Measurements from ENCODE around the gene ITPRID2.
"Not testable (repeated sequence)": the region's sequence is repeated elsewhere in the genome, so short reads cannot be mapped to it uniquely, and the experiment has no call there.

The ITPRID2 gene

DNA sequence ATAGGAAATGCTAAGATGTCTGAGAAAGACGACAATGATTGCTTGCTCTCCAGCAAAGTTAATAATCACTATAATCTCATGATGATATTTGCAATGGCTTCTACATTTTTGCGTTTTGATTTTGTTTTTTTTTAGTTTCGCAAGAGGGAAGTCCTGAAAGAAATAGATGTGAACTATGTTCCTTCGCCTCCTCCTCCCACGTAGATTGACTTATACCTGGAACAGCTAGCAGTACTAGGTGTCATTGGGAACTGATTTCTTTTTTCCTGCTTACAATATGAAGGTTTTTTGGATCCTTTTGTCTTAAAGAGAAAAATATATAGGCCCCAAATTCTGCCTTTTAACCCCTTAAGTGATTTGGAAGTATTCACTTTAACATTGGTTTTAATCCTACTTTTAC is 26.7 kb downstream of the ITPRID2 start:
- no peak for DNase-seq

- DNase-seq, result no peak
These were observed 31.6 kb downstream of the ITPRID2 start for GRCh38 chr2:181923121-181923520.

DNA sequence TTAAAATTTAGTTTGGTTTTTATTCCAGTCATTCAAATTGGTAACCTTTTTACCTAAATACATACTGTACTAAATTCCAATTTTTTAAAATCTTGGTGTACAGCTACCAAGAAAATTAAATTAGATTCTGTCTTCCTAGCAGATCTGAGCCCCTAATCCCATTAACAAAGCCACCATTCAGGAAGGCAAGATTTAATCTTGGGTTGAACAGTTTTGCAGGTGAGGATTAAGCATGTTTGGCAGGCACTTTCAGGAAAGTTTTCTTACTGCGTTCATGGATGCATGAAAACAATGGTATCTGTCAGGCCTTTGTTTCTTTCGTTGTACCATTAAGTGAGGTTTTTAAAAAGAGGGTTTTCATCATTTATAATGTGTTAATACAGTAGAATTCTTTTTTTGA is 32.8 kb downstream of the ITPRID2 start:
- DNase-seq, result no peak

DNA sequence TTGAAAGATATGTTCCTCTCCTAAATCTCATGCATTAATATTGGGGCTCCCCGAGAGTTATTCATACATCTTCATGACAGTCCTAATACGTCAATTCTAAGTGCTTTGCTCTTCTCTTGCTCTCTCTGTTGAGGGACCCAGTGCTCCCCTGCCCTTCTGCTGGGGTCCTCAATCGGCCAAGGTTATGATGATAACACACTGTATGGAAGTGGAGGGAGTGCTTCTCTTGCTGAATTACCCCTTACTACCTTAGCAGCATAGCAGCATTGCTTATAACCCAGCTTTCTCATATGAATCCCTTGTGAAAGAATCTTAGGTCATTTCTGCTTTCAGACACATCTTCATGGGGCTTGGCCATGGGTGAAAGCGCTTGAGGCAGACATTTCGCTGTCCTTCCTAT is 43.2 kb downstream of the ITPRID2 start:
- DNase-seq, result no peak

GRCh38 chr2:181937473-181937872 is 45.9 kb downstream of the ITPRID2 start:
- DNase-seq, result no peak

- DNase-seq, result no peak
These were observed 52.0 kb downstream of the ITPRID2 start for GRCh38 chr2:181943411-181944124.

- DNase-seq, result no peak
These were observed 52.8 kb downstream of the ITPRID2 start for GRCh38 chr2:181944164-181944913.

- no peak for DNase-seq
These were observed 53.4 kb downstream of the ITPRID2 start for GRCh38 chr2:181944914-181945291.

GRCh38 chr2:181946444-181947127 is 55.1 kb downstream of the ITPRID2 start:
- no peak for DNase-seq

DNA sequence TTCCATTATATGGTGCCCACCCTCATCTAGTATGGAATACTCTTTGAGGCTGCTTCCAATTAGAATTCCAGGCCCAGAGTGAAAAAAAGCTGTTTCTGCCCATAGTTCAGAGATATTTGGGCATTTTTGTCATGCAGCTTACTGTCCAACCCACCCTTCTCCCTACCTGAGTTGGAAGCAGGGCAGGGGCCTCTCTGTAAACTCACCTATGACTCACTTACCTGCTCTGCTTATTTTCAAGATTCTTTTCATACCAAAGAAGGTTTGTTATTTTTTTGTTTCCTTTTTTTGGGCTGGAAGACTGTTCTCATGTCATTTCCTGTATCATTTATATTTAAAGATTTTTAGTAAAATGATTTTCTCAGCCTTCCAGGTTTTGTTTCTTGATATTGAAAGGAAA is 55.7 kb downstream of the ITPRID2 start:
- DNase-seq, result no peak

DNA sequence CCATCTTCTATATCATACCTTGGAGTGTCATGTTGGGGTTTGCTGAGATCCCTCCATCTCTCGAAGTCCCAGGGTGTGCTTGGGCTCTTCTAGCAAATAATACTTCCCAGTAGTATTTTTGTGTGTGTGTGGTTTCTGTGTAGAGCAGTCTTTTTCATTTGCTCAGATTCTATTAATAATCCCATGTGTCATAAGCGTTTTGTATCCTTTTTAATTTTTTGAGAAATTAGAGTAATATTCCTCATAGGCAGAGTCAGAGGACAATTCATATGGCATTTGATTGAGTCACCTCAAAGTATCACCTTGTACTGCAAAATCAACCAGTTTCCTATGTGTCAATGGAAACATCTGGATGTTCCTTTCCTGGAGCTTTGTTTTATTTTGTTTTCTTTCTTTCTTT is 56.7 kb downstream of the ITPRID2 start:
- DNase-seq, result no peak

GRCh38 chr2:181949047-181949446 is 57.5 kb downstream of the ITPRID2 start:
- no peak for DNase-seq

- no peak for DNase-seq
These were observed 61.1 kb downstream of the ITPRID2 start for GRCh38 chr2:181952404-181953226.

- peak; percentile 46 to 56 for DNase-seq
These were observed 62.5 kb downstream of the ITPRID2 start for GRCh38 chr2:181953881-181954537.

GRCh38 chr2:181954538-181954883 is 63.0 kb downstream of the ITPRID2 start:
- DNase-seq, result no peak

DNA sequence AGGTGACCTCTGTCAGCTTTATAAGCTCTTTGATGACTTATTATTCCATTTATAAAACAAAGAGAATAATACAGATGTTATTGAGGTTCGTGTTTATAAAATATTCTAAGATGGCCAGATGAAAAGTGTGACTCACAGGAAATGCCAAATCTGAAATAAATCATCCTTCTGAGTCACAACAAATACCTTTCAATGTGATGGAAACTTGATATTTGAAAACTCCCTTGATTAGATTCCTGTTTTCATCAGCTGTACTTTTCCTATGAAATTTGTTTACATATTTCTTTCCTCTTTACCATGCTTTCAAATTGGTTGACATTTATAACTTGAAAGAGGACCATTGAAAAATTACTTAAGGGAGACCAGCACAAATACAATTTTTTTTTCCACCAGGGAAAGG is 63.5 kb downstream of the ITPRID2 start:
- DNase-seq, result no peak

DNA sequence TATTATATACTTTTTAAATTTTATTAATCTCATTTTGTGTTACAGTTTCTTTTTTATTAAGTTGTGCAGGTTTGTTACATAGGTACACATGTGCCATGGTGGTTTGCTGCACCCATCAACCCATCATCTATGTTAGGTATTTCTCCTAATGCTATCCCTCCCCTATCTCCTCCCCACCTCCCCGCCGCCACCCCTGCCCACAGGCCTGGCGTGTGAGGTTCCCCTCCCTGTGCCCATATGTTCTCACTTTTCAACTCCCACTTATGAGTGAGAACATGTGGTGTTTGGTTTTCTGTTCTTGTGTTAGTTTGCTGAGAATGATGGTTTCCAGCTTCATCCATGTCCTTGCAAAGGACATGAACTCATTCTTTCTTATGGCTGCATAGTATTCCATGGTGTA is 64.3 kb downstream of the ITPRID2 start:
- not testable (repeated sequence) for DNase-seq

GRCh38 chr2:181957668-181958067 is 66.1 kb downstream of the ITPRID2 start:
- DNase-seq, result no peak

GRCh38 chr2:181958726-181959125 is 67.2 kb downstream of the ITPRID2 start:
- no peak for DNase-seq

DNA sequence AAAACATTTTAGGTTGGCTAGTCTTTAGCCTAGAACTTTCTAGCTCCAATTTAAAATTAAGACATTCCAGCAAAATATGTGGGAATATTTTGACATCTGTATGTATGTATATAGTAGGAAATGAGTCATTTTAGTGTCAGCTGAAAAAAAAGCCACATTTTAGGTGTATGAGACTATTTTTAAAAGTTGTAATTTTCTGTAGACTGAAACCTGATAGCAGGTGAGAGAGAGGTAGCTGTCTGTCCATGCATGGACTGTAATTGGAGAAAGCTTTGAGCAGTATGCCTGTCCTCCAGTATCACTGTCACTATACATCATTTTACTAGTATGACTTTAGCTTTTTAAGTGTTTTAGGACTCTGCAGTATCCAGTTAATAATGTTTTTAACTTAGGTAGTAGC is 68.0 kb downstream of the ITPRID2 start:
- DNase-seq, result no peak

GRCh38 chr2:181961167-181961566 is 69.6 kb downstream of the ITPRID2 start:
- not testable (repeated sequence) for DNase-seq

- DNase-seq, result no peak
These were observed 70.6 kb downstream of the ITPRID2 start for GRCh38 chr2:181962142-181962541.

Data from activated CD4-positive, alpha-beta T cell treated with anti-CD3 and anti-CD28 coated beads for 4 hours (primary cell).